Keratinocyte (primary cell): Measurements from ENCODE around the gene TENM3. TPM values are rescaled to one million over a fixed set of nuclear protein-coding genes. Genes with fewer than 3 reads are reported as not detected.
A peak's percentile ranks its signal among the peaks of the same experiment; 100 is the strongest.

Experiments used
- DNase-seq: peaks from one replicate; pipeline ENCODE4 v3.0.0-alpha.2; 2011; ENCODE audit warnings: low read depth, missing footprints, low spot score
- FAIRE-seq: peaks from 2 replicates; lab custom pipeline; 2011; peaks lifted over from hg19 to GRCh38; lab: Jason Lieb, UNC
- H2AFZ ChIP-seq: 2 replicates; pipeline ENCODE4 v1.6.0; 2012; ENCODE audit warnings: low read length, control low read depth, inconsistent platforms; ENCODE audit not compliant: control insufficient read depth
- H3K27ac ChIP-seq: 2 replicates; pipeline ENCODE4 v1.5.1; 2011; ENCODE audit warnings: low read length; ENCODE audit not compliant: control insufficient read depth, insufficient read depth
- H3K27me3 ChIP-seq: 3 replicates; pipeline ENCODE4 v1.6.0; 2011; ENCODE audit warnings: low read length; ENCODE audit not compliant: control insufficient read depth, insufficient read depth; ENCODE audit errors: extremely low read depth
- H3K36me3 ChIP-seq, 2 experiments: 2 replicates in 1 of 2; 3 replicates in 1 of 2; pipeline ENCODE4 v1.5.1; 2011; ENCODE audit warnings: low read length in 2 of 2, mild to moderate bottlenecking in 1 of 2; ENCODE audit not compliant: control insufficient read depth in 2 of 2, insufficient read depth in 2 of 2; ENCODE audit errors: extremely low read depth in 1 of 2
- H3K4me1 ChIP-seq: 3 replicates; pipeline ENCODE4 v1.5.1; 2011; ENCODE audit warnings: low read length; ENCODE audit not compliant: control insufficient read depth, insufficient read depth; ENCODE audit errors: extremely low read depth
- H3K4me2 ChIP-seq: 3 replicates; pipeline ENCODE4 v1.6.0; 2011; ENCODE audit warnings: low read depth, low read length; ENCODE audit not compliant: control insufficient read depth, insufficient read depth; ENCODE audit errors: extremely low read depth
- H3K4me3 ChIP-seq, 3 experiments: fragments of 200-600 bp in 1 of 3; sonication (generic) in 1 of 3; 2 replicates in 2 of 3; 3 replicates in 1 of 3; pipeline ENCODE4 v1.5.1; 2011 to 2016; ENCODE audit warnings: low read length in 3 of 3, mild to moderate bottlenecking in 3 of 3, control low read depth in 2 of 3, inconsistent platforms in 1 of 3, low read depth in 1 of 3, mixed read lengths in 1 of 3, mixed run types in 1 of 3, moderate library complexity in 1 of 3; ENCODE audit not compliant: control insufficient read depth in 2 of 3, insufficient read depth in 2 of 3; ENCODE audit errors: extremely low read depth in 1 of 3
- H3K79me2 ChIP-seq: 2 replicates; pipeline ENCODE4 v1.6.0; 2012; ENCODE audit warnings: low read length; ENCODE audit not compliant: control insufficient read depth, insufficient read depth
- H3K9ac ChIP-seq: 3 replicates; pipeline ENCODE4 v1.6.0; 2011; ENCODE audit warnings: low read length; ENCODE audit not compliant: control insufficient read depth, insufficient read depth; ENCODE audit errors: extremely low read depth
- H3K9me1 ChIP-seq: 3 replicates; pipeline ENCODE4 v1.6.0; 2011; ENCODE audit warnings: low read length; ENCODE audit not compliant: control insufficient read depth, insufficient read depth; ENCODE audit errors: extremely low read depth
- H3K9me3 ChIP-seq: 2 replicates; pipeline ENCODE4 v1.5.1; 2012; ENCODE audit warnings: low read depth, low read length; ENCODE audit not compliant: control insufficient read depth
- H4K20me1 ChIP-seq: 3 replicates; pipeline ENCODE4 v1.6.0; 2011; ENCODE audit warnings: low read length; ENCODE audit not compliant: control insufficient read depth, insufficient read depth; ENCODE audit errors: extremely low read depth
- EZH2 ChIP-seq: IDR thresholded peaks from one replicate; pipeline ENCODE4 v1.6.1; 2012; ENCODE audit warnings: inconsistent platforms, mild to moderate bottlenecking, low read length, moderate library complexity
- dilution Hi-C: fragments of 300-500 bp; cut with MboI; formaldehyde crosslinking; loops from one replicate; pipeline ENCODE4 v1.7.0; 2020; ENCODE audit warnings: low sequenced_read_pairs; ENCODE audit not compliant: extremely low pct_ligation_motif_present
- polyA plus RNA-seq, 5 experiments: library from polyadenylated mRNA; depleted of rRNA in 3 of 5; stranded (reverse) in 3 of 5; stranded (forward) in 1 of 5; unstranded in 1 of 5; fragments of >200 nt; gene quantifications; 1 replicate in 1 of 5; 2 replicates in 3 of 5; 3 replicates in 1 of 5; pipeline versions ENCODE4 v1.2.1 to v1.2.3, GENCODE V29; 2011 to 2012; ENCODE audit warnings: missing spikeins in 2 of 5, low read depth in 1 of 5, low replicate concordance in 1 of 5
- TF ChIP-seq, protein P1 (sequence below), 3 experiments: IDR thresholded peaks in 1 of 3; conservative IDR thresholded peaks in 1 of 3; optimal IDR thresholded peaks in 1 of 3; 2 replicates in 2 of 3; 3 replicates in 1 of 3; pipeline versions ENCODE3 to v1.5.1; 2011; ENCODE audit warnings: low read length in 3 of 3, mild to moderate bottlenecking in 3 of 3, moderate library complexity in 2 of 3, control low read depth in 1 of 3, inconsistent platforms in 1 of 3; ENCODE audit not compliant: insufficient read depth in 2 of 3; ENCODE audit errors: extremely low read depth in 1 of 3

Gene TENM3
- polyA plus RNA-seq, 1 donor (not counting 4 experiments of a cell fraction or from before 2014, with no cell fraction given): 17.0 TPM

GRCh38 chr4:182470215-182470614, 227.0 kb downstream of the TENM3 start:
- peaks cover under 1% of the 10 kb centered on the region for H3K4me1 ChIP-seq
- no peaks in the 10 kb centered on the region for H3K36me3 ChIP-seq
- H3K9ac ChIP-seq: no peak overlapping the region
- no peaks in the 10 kb centered on the region for H3K9me1 ChIP-seq
- TF ChIP-seq EZH2: no peak
- TF ChIP-seq, protein P1, sequence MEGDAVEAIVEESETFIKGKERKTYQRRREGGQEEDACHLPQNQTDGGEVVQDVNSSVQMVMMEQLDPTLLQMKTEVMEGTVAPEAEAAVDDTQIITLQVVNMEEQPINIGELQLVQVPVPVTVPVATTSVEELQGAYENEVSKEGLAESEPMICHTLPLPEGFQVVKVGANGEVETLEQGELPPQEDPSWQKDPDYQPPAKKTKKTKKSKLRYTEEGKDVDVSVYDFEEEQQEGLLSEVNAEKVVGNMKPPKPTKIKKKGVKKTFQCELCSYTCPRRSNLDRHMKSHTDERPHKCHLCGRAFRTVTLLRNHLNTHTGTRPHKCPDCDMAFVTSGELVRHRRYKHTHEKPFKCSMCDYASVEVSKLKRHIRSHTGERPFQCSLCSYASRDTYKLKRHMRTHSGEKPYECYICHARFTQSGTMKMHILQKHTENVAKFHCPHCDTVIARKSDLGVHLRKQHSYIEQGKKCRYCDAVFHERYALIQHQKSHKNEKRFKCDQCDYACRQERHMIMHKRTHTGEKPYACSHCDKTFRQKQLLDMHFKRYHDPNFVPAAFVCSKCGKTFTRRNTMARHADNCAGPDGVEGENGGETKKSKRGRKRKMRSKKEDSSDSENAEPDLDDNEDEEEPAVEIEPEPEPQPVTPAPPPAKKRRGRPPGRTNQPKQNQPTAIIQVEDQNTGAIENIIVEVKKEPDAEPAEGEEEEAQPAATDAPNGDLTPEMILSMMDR (optimal IDR thresholded peaks at IDR 0.05 in 1 of 3, IDR thresholded peaks at IDR 0.05 in 1 of 3, conservative IDR thresholded peaks at IDR 0.05 in 1 of 3; ENCODE audit: extremely low read depth in 1 of 3, insufficient read depth in 2 of 3, low read length in 3 of 3): no peak
- no peaks in the 10 kb centered on the region for H3K27me3 ChIP-seq
- H3K4me2 ChIP-seq: no peak overlapping the region
- H2AFZ ChIP-seq: no peak overlapping the region
- H3K27ac ChIP-seq: no peak overlapping the region
- peaks cover 1% of the 10 kb centered on the region for H3K9me3 ChIP-seq
- DNase-seq (no peak), FAIRE-seq (no peak)
- dilution Hi-C loops: no loop called here
- no peaks in the 10 kb centered on the region for H3K79me2 ChIP-seq
- no peaks in the 10 kb centered on the region for H4K20me1 ChIP-seq
- H3K4me3 ChIP-seq: no peak overlapping the region

DNA sequence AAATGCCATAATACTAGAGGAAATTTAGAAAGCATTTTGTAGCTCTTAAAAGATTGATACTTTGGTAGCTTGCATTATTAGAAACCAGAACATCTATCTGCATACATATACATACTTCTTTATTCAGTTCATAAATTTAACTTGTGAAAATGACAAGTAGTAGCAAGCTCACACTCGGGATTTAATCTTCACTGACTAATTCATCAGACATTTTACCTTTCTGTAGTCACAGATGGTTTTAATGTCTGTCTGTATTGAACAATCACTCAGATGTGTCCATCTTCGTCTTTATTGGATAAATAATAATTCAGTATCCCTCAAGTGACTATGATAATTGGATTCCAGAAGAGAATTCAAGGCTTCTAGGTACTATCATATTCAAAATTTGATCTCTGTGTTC, 232.3 kb downstream of the TENM3 start:
- H3K9me1 ChIP-seq: no peaks in the 10 kb centered on the region
- TF ChIP-seq EZH2: no peak
- TF ChIP-seq, protein P1 (optimal IDR thresholded peaks at IDR 0.05 in 1 of 3, IDR thresholded peaks at IDR 0.05 in 1 of 3, conservative IDR thresholded peaks at IDR 0.05 in 1 of 3; ENCODE audit: extremely low read depth in 1 of 3, insufficient read depth in 2 of 3, low read length in 3 of 3): no peak
- H3K79me2 ChIP-seq: no peaks in the 10 kb centered on the region
- dilution Hi-C loops: no loop called here
- H3K27me3 ChIP-seq: no peaks in the 10 kb centered on the region
- H3K27ac ChIP-seq: no peak overlapping the region
- H4K20me1 ChIP-seq: no peaks in the 10 kb centered on the region
- no peaks in the 10 kb centered on the region for H3K36me3 ChIP-seq
- H3K4me3 ChIP-seq: peak overlapping the region in 1 of 3 experiments; percentile 22
- H3K9ac ChIP-seq: no peak overlapping the region
- no peak for FAIRE-seq
- peak overlapping the region; percentile 32 for H3K4me2 ChIP-seq
- peaks cover 1% of the 10 kb centered on the region for H3K9me3 ChIP-seq
- peak overlapping the region; percentile 17 for H2AFZ ChIP-seq
- no peak for DNase-seq
- peaks cover 7% of the 10 kb centered on the region for H3K4me1 ChIP-seq
